Right ventricle myocardium inferior (tissue), 1 donor: Measurements from ENCODE around the gene PRCP. TPM values are rescaled to one million over a fixed set of nuclear protein-coding genes. Genes with fewer than 3 reads are reported as not detected.
"Not testable (repeated sequence)": the region's sequence is repeated elsewhere in the genome, so short reads cannot be mapped to it uniquely, and the experiment has no call there.

Source experiments
- ATAC-seq: fragments of 200-7000 bp; cut with Tn5 transposase; one replicate; pipeline ENCODE4 v1.9.1; 2020; ENCODE audit warnings: mild to moderate bottlenecking, moderate library complexity
- DNase-seq: peaks from one replicate; pipeline ENCODE4 v3.0.0; 2021; ENCODE audit errors: missing footprints
- intact Hi-C: fragments of 100-400 bp; cut with DNase I; formaldehyde crosslinking; loops from one replicate; pipeline ENCODE4 v1.11.0; 2022
- long read RNA-seq: library from polyadenylated mRNA; unstranded; transcript quantifications from one replicate; pipeline ENCODE4 v2.0.0, GENCODE V29; 2021
- total RNA-seq: library from RNA; stranded (reverse); fragmentation: NEBNext Ultra II Directional; extraction: Animal tissue kit (Norgen Biotek cat#: 25700); gene quantifications from one replicate; pipeline ENCODE4 v1.2.1, GENCODE V29; 2021
- donor health status: DM: no; HTN: yes; CAD: no; lungs with severe emphysema.

The PRCP gene
- total RNA-seq: 43.4 TPM
- long read RNA-seq, transcript PRCP-201 (9 exons, 3,090 nt): major isoform, 23 of 24 reads
- long read RNA-seq, partial matches to known transcripts: 0 of 24 reads
- long read RNA-seq, other reads (novel, unspliced or antisense): 0 of 24 reads

DNA sequence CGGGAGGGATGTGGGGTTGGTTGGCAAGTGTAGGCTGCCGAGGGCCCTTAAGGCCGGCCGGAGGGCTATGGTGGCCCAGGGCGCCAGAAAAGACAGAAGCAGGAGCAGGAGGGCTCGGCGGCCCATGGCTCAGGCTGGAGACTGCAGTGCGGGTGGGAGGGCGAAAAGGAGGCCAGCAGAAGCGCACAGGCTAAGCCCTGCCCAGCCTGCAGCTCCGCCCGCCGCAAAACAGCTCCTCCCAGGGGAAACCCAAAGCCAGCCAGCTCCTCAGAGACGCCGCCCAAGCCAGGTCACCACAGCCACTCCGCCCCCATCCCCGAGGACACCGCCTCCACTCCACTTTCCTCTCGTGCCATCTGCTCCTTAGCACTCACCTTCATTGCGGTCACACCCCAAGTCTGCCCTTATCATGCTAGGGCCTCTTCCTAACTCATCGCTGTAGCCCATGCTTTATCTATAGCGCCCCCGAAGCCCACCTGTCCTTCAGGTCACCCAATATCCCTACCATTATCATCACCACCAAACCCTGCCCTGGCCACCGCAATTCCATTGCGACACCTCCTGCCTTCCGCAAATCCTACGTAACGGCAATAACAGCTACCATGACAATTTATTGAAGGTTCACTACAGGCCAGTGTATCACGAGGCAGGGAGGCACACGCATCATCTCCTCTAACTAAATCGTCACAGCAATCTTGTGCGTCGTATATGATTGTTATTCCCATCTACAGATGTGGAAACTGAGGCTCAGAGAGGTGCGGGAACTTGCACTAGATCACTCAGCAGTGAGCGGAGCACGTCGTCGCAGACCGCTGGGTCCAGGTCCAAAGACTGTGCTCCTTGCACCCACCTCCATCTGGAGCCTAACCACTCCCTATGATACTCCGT is at the start of gene PRCP:
TSS of gene PRCP (minus strand) at position 154 of the 888 bp plus-strand sequence. CDS start at position 126, 28 bp downstream.
- DNase-seq (peak; percentile 97), ATAC-seq (peak; percentile 96)
- intact Hi-C loops: loop anchor here (1.0 to 10.0 kb wide), 4 partner anchors 174 to 386 kb away; partner anchors contain the start of genes ANKRD42, CCDC90B, PCF11 and RAB30

DNA sequence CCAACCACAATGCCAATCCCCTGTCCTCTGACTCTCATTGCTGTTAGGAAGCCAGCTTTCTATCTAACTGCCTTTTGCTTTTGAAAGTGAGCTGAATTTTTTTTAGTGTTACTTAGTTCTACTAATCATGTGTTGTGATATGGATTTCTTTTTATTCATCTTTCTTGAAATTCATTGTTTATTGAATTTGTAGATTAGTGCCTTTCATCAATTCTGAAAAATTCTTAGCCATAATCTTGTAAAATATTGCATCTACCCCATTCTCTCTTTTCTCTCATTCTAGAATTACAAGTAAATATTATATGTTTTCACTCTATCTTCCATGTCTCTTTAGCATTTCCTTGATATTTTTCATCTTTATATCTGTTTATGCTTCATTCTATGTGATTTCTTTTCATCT is 49.1 kb upstream of the PRCP start:
- intact Hi-C loops: no loop called here
- ATAC-seq (no peak), DNase-seq (no peak)

DNA sequence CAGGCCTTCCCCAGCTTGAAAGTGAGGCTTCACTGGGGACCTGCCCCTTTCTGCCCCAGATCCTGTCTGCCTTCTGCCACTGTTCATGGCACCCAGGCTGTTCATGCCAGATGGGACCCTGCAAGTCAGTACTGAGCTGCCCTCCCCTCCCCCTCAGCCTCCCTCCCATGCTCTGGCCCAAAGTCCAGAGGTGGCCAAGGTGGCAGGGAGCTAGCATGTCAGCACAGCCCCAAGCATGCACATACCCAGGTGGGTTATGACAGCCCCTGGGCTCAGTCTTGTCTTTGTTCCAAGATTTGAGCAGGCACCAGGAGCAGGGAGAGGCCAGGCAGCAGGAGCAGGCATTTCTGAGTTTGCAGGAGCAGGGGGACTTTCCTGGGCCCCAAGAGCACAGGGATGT is 45.5 kb upstream of the PRCP start:
- intact Hi-C loops: no loop called here
- no peak for DNase-seq
- ATAC-seq: no peak

DNA sequence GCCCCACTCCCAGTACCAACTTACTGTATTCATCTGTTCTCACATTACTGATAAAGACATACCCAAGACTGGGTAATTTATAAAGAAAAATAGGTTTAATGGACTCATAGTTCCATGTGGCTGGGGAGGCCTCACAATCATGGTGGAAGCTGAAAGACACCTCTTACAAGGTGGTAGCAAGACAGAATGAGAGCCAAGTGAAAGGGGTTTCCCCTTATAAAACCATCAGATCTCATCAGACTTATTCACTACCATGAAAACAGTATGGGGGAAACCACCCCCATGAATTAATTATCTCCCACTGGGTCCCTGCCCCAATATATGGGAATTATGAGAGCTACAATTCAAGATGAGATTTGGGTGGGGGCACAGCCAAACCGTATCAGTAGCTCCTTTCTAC is 44.8 kb upstream of the PRCP start:
- intact Hi-C loops, ATAC-seq, DNase-seq: not testable (repeated sequence)

DNA sequence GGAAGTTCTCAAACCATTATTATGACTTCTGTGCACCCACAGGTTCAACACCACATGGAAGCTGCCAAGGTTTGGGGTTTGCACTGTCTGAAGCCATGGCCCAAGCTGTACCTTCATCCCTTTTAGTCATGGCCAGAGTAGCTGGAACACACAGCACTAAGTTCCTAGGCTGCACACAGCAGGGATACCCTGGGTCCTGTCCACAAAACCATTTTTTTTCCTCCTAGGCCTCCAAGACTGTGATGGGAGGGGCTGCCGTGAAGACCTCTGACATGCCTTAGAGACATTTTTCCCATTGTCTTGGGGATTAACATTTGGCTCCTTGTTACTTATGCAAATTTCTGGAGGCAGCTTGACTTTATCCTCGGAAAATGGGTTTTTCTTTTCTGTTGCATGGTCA is 44.0 kb upstream of the PRCP start:
- intact Hi-C loops: no loop called here
- no peak for ATAC-seq
- no peak for DNase-seq

DNA sequence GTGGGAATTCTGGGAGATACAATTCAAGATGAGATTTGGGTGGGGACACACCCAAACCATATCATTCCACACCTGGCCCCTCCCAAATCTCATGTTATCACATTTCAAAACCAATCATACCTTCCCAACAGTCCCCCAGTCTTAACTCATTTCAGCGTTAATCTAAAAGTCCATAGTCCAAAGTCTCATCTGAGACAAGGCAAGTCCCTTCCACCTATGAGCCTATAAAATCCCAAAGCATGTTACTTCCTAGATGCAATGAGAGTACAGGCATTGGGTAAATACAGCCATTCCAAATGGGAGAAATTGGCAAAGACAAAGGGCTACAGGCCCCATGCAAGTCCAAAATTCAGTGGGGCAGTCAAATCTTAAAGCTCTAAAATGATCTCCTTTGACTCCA is 43.2 kb upstream of the PRCP start:
- ATAC-seq, DNase-seq, intact Hi-C loops: not testable (repeated sequence)

DNA sequence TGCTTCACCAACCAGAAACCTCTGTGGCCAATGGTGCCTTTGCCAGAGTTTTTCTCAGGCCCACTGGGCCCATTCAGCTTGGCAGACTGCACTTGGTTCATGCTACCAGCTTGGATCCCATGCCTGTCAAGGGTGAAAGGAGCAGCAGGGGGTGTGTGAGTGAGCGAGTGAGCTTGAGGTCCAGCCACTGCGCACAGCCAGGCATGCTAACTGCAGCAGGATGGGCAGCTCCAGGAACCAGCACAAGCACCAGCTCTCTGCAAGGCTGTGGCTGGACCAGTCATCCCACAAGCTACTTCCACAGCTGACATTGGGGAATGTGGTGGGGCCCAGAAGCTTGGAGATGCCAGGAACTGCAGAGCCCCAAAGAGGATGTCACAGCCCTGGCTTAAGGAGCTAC is 42.1 kb upstream of the PRCP start:
- no peak for DNase-seq
- intact Hi-C loops: no loop called here
- ATAC-seq: no peak

DNA sequence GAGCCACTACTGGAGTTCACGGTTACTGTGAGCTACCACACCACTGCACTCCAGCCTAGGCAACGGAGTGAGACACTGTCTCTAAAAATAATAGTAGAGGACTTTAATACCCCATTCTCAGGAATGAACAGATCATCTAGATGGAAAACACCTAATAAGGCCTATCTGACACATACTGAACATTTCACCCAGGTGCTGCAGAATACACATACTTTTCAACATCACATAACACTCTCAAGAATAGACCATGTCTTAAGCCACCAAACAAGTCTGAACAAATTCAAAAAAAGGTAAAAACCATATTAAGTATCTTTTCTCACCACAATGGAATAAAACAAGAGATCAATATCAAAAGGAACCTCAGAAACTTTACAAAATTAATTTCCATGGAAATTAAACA is 39.2 kb upstream of the PRCP start:
- ATAC-seq: no peak
- intact Hi-C loops: no loop called here
- no peak for DNase-seq

DNA sequence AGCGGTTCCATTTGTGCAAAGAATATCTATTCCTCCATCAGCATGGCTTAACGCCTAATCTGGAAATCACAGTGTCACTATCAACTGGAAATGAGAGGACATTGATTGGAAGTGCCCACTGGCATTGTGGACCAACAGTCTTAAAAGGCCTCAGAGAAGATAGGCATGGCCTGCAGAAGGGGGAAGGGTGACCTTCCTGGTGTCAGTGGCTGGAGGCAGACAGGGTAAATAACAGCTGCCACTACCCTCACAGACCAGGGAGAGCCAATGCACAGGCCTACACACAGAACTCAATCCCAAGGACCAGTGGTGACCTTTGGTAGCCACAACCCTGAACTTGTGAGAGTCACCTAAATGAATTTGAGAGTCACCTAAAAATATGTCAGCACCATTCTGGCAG is 37.3 kb upstream of the PRCP start:
- intact Hi-C loops: no loop called here
- ATAC-seq (no peak), DNase-seq (no peak)

DNA sequence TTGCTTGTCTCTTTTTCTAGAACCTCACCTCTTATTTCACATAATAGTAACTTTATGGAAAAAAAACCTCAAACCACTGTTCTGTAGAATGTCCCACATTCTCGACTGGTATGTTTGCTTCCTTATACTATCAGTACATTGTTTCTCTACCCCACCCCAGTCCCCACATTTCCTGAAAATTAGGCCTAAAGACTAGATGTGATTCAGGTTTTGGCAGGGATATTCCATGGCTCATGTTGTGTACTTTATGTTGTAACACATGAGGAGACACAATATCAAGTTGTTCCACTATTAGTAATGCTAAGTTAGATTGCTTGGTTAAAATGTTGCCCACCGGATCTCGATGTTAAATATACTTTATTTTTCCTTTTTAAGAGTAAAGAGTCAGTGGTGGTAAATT is 36.0 kb upstream of the PRCP start:
- intact Hi-C loops: no loop called here
- no peak for DNase-seq
- no peak for ATAC-seq

DNA sequence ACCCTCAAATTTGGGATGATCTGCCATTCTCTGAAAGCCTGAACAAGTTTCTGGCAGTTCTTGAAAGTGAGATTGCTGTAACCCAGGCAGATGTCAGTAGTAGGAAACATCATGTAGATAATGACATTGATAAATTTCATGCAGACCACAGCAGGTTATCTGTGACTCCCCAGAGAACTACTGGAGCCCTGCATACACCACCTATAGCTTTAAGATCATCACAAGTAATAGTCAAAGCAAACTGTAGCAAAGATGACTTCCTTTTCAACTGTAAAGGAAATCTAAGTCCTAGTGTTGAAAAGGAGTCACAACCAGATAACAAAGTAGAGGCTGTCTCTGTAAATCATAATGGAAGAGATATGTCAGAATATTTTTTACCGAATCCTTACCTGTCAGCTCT is 32.3 kb upstream of the PRCP start:
- DNase-seq (no peak), ATAC-seq (no peak)
- intact Hi-C loops: no loop called here

DNA sequence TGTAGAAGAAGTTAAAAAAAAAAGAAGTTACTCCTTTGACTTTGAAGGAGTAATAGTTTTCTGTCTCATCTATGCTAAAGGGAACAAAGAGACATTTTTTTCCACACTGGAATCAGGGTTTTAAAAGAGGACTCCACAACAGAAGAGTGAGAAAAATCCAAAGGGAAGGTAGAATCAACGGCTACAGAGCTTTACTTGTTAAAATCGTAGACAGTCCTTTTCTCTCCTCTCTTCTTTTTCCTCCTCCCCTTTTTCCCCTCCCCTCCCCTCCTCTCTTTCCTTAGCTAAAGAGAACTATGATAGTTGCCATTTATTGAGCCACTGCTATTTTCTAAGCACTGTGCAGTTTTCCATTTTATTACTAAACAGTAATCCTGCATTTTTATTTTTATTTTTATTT is 30.5 kb upstream of the PRCP start:
- intact Hi-C loops: no loop called here
- ATAC-seq: no peak
- no peak for DNase-seq

DNA sequence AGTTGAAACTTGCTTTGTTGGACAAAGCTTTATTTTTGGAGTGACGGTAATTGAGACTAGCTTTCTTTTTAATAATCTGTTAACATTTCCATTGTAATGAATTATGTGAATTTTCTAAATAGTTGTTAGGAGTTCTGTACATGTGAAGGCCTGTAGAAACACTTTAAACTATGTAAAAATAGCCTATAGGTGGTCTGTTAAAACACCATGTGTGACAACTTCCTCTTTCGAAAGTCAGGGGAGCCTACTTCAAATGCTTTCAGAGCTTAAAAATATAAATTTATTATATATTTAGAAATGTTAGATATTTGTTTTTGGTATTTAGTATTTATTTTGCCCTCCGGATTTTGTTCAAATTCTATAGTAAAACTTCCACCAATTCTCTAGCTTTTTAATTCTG is 30.0 kb upstream of the PRCP start:
- ATAC-seq (no peak), DNase-seq (no peak)
- intact Hi-C loops: no loop called here

DNA sequence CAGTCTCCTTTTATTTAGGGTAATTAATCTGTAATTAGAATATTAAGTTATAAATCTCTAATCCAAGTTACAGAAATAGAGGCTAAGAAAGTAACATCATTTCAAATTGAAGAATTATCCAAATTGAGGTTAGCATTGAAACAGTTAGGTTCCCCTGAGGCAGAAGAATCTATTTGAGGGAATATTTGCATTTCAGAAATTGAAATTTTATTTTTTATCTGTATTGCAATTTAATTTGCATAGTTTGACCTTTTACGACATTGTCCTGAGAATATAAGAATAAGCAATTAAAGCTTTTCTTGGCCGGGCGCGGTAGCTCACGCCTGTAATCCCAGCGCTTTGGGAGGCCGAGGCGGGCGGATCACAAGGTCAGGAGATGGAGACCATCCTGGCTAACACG is 28.9 kb upstream of the PRCP start:
- DNase-seq (no peak), ATAC-seq (no peak)
- intact Hi-C loops: loop anchor here (5.0 to 10.0 kb wide), 2 partner anchors 64 to 143 kb away; partner anchors contain the start of gene RAB30

DNA sequence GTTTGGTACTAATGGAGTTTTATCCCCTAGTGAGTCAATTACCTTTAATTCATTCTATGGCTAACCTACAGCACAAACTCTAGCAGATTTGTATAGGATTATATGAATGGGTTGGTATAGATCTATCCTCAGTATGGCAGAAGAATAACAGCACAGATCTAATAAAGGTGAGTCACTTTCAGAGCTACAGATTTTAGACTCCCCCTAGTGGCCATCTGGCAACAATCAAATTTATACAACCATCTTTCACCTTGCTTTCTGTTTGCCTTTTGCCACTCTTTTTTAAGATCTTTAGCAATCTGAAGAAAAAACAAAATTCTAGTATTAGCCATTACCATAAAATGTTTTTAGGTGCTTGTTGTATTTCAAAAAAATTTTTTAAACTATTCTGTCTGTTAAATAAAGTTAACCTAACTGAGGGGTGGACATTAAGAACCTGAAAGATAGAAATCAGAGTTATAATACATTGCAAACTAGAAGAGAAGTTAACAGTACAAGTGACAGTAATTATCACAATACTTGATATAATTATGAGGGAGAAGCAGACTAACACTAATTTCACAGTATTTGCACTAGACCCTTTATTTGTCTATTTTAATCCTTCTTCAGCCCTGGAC is 27.1 kb upstream of the PRCP start:
- no peak for ATAC-seq
- no peak for DNase-seq
- intact Hi-C loops: loop anchor here (5.0 to 10.0 kb wide), 2 partner anchors 63 to 145 kb away; partner anchors contain the start of gene RAB30

DNA sequence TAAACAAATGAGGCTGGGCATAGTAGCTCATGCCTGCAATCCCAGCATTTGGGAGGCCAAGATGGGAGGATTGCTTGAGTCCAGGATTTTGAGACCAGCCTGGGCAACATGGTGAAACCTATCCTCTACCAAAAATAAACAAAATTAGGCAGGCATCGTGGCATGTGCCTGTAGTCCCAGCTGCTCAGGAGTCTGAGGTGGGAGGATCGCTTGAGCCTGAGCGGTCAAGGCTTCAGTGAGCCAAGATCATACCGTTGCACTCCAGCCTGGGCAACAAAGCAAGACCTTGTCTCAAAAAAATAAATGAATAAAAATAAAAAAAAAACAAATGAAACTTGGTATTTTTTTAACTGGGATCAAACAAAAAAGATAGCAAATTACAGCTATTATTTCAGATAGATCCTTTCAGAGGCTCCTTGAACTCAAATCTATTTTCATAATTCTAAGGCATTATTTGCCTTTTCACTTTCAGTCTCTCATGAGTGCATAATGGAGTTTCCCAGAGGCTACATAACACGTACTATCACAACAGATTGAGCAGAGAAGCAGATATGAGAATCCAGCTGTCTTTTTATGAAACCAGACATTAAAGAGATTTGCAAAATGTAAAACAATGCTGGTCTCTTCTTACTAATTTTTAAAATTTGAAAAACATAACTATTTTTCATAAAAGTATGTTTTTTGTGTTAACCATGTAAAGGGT is 24.4 kb upstream of the PRCP start:
- DNase-seq: no peak
- ATAC-seq: no peak
- intact Hi-C loops: loop anchor here (5.0 to 10.0 kb wide), 2 partner anchors 60 to 148 kb away; partner anchors contain the start of gene RAB30

DNA sequence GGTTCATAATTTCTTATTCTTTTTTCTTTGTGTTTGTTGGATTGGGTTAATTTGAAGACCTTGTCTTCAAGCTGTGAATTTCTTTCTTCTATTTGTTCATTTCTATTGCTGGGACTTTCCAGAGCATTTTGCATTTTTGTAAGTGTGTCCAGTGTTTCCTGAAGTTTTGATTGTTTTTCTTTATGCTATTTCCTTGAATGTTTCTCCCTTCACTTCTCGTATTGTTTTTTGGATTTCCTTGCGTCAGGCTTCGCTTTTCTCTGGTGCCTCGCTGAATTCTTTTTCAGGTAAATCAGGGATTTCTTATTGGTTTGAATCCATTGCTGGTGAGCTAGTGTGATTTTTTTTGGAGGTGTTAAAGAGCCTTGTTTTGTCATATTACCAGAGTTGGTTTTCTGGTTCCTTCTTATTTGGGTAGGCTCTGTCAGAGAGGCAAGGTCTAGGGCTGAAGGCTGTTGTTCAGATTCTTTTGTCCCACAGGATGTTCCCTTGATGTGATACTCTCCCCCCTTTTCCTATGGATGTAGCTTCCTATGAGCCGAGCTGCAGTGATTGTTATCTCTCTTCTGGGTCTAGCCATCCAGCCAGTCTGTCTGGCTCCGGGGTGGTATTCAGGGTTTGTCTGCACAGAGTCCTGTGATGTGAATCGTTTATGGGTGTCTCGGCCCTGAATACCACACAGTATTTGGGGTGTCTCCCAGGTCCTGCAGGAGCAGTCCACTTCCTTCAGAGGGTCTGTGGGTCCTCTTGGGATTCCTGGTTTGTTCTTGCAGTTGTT is 22.4 kb upstream of the PRCP start:
- intact Hi-C loops: loop anchor here (10.0 kb wide), 1 partner anchor 58 kb away; no protein-coding TSS in a partner anchor

DNA sequence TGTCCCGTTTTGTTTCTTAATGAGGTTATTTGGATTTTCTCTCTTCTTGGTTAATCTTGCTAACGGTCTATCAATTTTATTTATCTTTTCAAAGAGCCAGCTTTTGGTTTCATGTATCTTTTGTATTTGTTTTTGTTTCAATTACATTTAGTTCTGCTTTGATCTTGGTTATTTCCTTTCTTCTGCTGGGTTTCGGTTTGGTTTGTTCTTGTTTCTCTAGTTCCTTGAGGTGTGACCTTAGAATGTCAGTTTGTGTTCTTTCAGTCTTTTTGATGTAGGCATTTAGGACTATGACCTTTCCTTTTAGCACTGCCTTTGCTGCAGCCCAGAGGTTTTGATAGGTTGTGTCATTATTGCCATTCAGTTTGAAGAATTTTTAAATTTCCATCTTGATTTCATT is 20.0 kb upstream of the PRCP start:
- not testable (repeated sequence) for DNase-seq, ATAC-seq
- intact Hi-C loops: loop anchor here (10.0 kb wide), 1 partner anchor 55 kb away; no protein-coding TSS in a partner anchor

More for the DNA sequence above, 22.4 kb upstream of the PRCP start:
- ATAC-seq, DNase-seq: not testable (repeated sequence)
